Bronchial epithelial cell (primary cell): ENCODE measurements around the gene TMEM39A. TPM values are rescaled to one million over a fixed set of nuclear protein-coding genes. Genes with fewer than 3 reads are reported as not detected.
A peak's percentile ranks its signal among the peaks of the same experiment; 100 is the strongest.

Experiments
- DNase-seq: peaks from one replicate; pipeline ENCODE4 v3.0.0-alpha.2; 2010; ENCODE audit warnings: low read depth
- FAIRE-seq: peaks from 2 replicates; lab custom pipeline; 2011; peaks lifted over from hg19 to GRCh38; lab: Jason Lieb, UNC
- H3K27me3 ChIP-seq: 2 replicates; pipeline ENCODE4 v1.5.1; 2011; ENCODE audit warnings: low read length; ENCODE audit not compliant: control insufficient read depth, insufficient read depth
- H3K36me3 ChIP-seq: 2 replicates; pipeline ENCODE4 v1.5.1; 2011; ENCODE audit warnings: low read length; ENCODE audit not compliant: control insufficient read depth, insufficient read depth
- H3K4me3 ChIP-seq: 2 replicates; pipeline ENCODE4 v1.5.1; 2011; ENCODE audit warnings: mild to moderate bottlenecking, low read depth, low read length, control low read depth
- CTCF ChIP-seq: IDR thresholded peaks from 2 replicates; pipeline ENCODE4 v1.5.1; 2011; ENCODE audit warnings: mild to moderate bottlenecking, moderate library complexity, low read length, control low read depth, inconsistent platforms; ENCODE audit not compliant: insufficient read depth, severe bottlenecking
- total RNA-seq: library from RNA; depleted of rRNA; stranded (reverse); fragments of >200 nt; gene quantifications from 2 replicates; pipeline ENCODE4 v1.2.1, GENCODE V29; 2014

Gene TMEM39A
- total RNA-seq, 1 donor from 2014 or later, result 43.7 TPM

GRCh38 chr3:119500901-119501300 lies 37.5 kb upstream of the TMEM39A start:
- Histone ChIP-seq H3K36me3 (peaks cover 3% of the 10 kb centered on the region), H3K27me3 (no peaks in the 10 kb centered on the region), H3K4me3 (no peak overlapping the region)
- no peak for DNase-seq
- FAIRE-seq, result no peak
- no peak for TF ChIP-seq CTCF

DNA sequence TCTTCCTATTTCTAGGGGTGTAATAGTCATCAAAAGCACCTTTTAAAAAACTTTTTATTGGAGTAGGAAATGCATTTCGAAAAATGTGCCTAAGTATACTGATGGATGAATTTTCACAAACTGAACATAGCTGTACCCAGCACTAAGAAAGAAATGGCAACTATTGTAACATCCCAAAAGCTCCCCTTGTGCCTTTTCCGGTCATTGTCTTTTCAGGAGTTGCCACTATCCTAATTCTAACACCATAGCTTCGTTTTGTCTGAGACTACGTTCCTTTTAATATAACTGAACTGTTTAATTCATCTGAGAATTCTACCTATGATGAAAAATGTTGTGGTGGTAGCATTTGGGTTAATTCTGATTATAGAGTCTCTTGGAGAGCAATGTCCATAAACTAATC lies 36.9 kb upstream of the TMEM39A start:
- TF ChIP-seq CTCF, result no peak
- H3K4me3 ChIP-seq, result no peak overlapping the region
- FAIRE-seq, result no peak
- peaks cover 3% of the 10 kb centered on the region for H3K36me3 ChIP-seq
- no peaks in the 10 kb centered on the region for H3K27me3 ChIP-seq
- no peak for DNase-seq

GRCh38 chr3:119498186-119499011 lies 35.0 kb upstream of the TMEM39A start, which contains the start of gene TIMMDC1:
Gene TIMMDC1 (plus strand): TSS chr3:119498547. CDS start chr3:119498734, 187 bp downstream.
- DNase-seq, result peak; percentile 92
- no peaks in the 10 kb centered on the region for H3K27me3 ChIP-seq
- no peak for TF ChIP-seq CTCF
- H3K4me3 ChIP-seq, result peak within 1 kb of the TSS; percentile 84
- no peaks in the 10 kb centered on the region for H3K36me3 ChIP-seq
- FAIRE-seq, result no peak

DNA sequence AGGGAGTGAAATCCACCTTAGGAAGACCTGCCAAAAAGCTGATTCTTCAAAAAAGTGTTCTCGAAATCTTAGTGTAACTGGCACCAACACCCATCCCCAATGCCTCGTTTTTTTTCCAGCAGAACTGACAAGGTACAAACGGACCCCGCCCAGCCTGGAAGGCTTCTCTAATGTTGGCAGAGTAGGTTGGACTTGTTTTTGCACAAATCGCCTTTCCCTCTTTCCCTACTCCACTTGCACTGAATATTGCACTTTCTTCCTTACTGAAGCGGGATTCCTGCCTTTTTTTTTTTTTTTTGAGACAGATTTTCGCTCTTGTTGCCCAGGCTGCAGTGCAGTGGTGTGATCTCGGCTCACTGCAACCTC lies 34.4 kb upstream of the TMEM39A start:
- TF ChIP-seq CTCF, result no peak
- H3K36me3 ChIP-seq, result no peaks in the 10 kb centered on the region
- peak; percentile 42 for DNase-seq
- peak overlapping the region; percentile 84 for H3K4me3 ChIP-seq
- no peak for FAIRE-seq
- H3K27me3 ChIP-seq, result no peaks in the 10 kb centered on the region

DNA sequence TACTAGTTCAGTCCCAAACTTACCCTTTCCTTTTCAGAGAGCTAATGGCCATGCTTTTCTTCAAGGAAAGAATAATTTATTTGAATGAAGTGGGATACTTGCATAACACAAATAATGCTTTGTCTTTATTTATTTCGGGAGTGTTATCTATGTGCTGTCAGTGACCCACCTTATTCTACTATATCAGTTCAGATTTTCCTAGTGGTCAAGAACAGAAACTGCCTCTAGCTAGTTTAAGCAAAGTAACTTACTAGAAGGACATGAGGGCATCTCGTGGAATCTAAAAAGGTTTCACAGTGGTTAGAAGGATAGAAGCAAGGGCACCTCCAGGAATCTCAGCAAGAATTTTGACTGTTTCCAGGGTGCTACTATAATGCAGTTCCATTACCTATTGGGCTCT lies 31.2 kb upstream of the TMEM39A start:
- no peak for FAIRE-seq
- Histone ChIP-seq H3K36me3 (no peaks in the 10 kb centered on the region), H3K4me3 (no peak overlapping the region), H3K27me3 (no peaks in the 10 kb centered on the region)
- TF ChIP-seq CTCF, result peak; percentile 6
- DNase-seq, result no peak
